ENCODE measurements around the gene HELZ2.
"Not testable (repeated sequence)": the region's sequence is repeated elsewhere in the genome, so short reads cannot be mapped to it uniquely, and the experiment has no call there.

Gene HELZ2

GRCh38 chr20:63577317-63577894 lies 3.4 kb upstream of the HELZ2 start:
- no peak for DNase-seq

- no peak for DNase-seq
Observed at GRCh38 chr20:63576311-63576710, 2.3 kb upstream of the HELZ2 start.

- DNase-seq, result no peak
Observed at GRCh38 chr20:63574829-63575743, 1.0 kb upstream of the HELZ2 start.

GRCh38 chr20:63573647-63574131 lies 350 bp downstream of the HELZ2 start:
- no peak for DNase-seq

- no peak for DNase-seq
Observed at GRCh38 chr20:63572788-63573646, 1.0 kb downstream of the HELZ2 start.

- no peak for DNase-seq
Observed at GRCh38 chr20:63572071-63572787, 1.8 kb downstream of the HELZ2 start.

GRCh38 chr20:63571087-63571478 lies 3.0 kb downstream of the HELZ2 start:
- DNase-seq, result not testable (repeated sequence)

- no peak for DNase-seq
Observed at GRCh38 chr20:63570281-63571086, 3.6 kb downstream of the HELZ2 start.

- DNase-seq, result peak; percentile 77
Observed at GRCh38 chr20:63568986-63569949, 4.8 kb downstream of the HELZ2 start.

- DNase-seq, result peak; percentile 65
Observed at GRCh38 chr20:63568170-63568981, 5.7 kb downstream of the HELZ2 start.

- peak; percentile 83 for DNase-seq
Observed at GRCh38 chr20:63567386-63568169, 6.5 kb downstream of the HELZ2 start.

GRCh38 chr20:63567136-63567385 lies 7.0 kb downstream of the HELZ2 start:
- no peak for DNase-seq

- no peak for DNase-seq
Observed at GRCh38 chr20:63566395-63567135, 7.5 kb downstream of the HELZ2 start.

- no peak for DNase-seq
Observed at GRCh38 chr20:63565699-63566335, 8.2 kb downstream of the HELZ2 start.

GRCh38 chr20:63565021-63565698 lies 8.9 kb downstream of the HELZ2 start:
- DNase-seq, result no peak

GRCh38 chr20:63564036-63564810 lies 9.8 kb downstream of the HELZ2 start:
- DNase-seq, result no peak
